Lung microvascular endothelial cell (primary cell): ENCODE measurements around the gene SLC2A6. TPM values are rescaled to one million over a fixed set of nuclear protein-coding genes. Genes with fewer than 3 reads are reported as not detected.

ENCODE experiments used
- DNase-seq, 2 donors: peaks; one replicate each; pipeline versions ENCODE4 v3.0.0 to v3.0.0-alpha.2; 2010; ENCODE audit warnings: low read depth in 2 of 2
- total RNA-seq: library from RNA; depleted of rRNA; stranded (reverse); fragments of >200 nt; gene quantifications from 2 replicates; pipeline ENCODE4 v1.2.1, GENCODE V29; 2014

Gene SLC2A6
- total RNA-seq, 1 donor from 2014 or later, result 12.1 TPM

GRCh38 chr9:133477992-133478850 lies 678 bp downstream of the SLC2A6 start:
- peak; percentile 58 to 76 for DNase-seq

- DNase-seq, result no peak
Measured at GRCh38 chr9:133477461-133477860, 1.4 kb downstream of the SLC2A6 start.

- no peak for DNase-seq
Measured at GRCh38 chr9:133476941-133477340, 2.0 kb downstream of the SLC2A6 start.

- DNase-seq, result no peak
Measured at GRCh38 chr9:133476036-133476931, 2.6 kb downstream of the SLC2A6 start.

- DNase-seq, result no peak
Measured at GRCh38 chr9:133475292-133476012, 3.4 kb downstream of the SLC2A6 start.

- no peak for DNase-seq
Measured at GRCh38 chr9:133474853-133475252, 4.0 kb downstream of the SLC2A6 start.

- no peak for DNase-seq
Measured at GRCh38 chr9:133474215-133474614, 4.7 kb downstream of the SLC2A6 start.

GRCh38 chr9:133473743-133474142 lies 5.2 kb downstream of the SLC2A6 start:
- DNase-seq, result no peak

- no peak for DNase-seq
Measured at GRCh38 chr9:133472753-133473378, 6.0 kb downstream of the SLC2A6 start.

GRCh38 chr9:133472277-133472645 lies 6.6 kb downstream of the SLC2A6 start:
- DNase-seq, result no peak

- no peak for DNase-seq
Measured at GRCh38 chr9:133471551-133472276, 7.2 kb downstream of the SLC2A6 start.

GRCh38 chr9:133470988-133471387 lies 7.9 kb downstream of the SLC2A6 start:
- DNase-seq, result no peak

GRCh38 chr9:133470427-133470924 lies 8.4 kb downstream of the SLC2A6 start:
- no peak for DNase-seq

- DNase-seq, result no peak
Measured at GRCh38 chr9:133468777-133469421, 10.0 kb downstream of the SLC2A6 start.

GRCh38 chr9:133468374-133468773 lies 10.5 kb downstream of the SLC2A6 start:
- no peak for DNase-seq

- no peak for DNase-seq
Measured at GRCh38 chr9:133467101-133467500, 11.8 kb downstream of the SLC2A6 start.

- DNase-seq, result no peak
Measured at GRCh38 chr9:133465984-133466383, 12.9 kb downstream of the SLC2A6 start.

GRCh38 chr9:133464638-133465037 lies 14.3 kb downstream of the SLC2A6 start:
- DNase-seq, result no peak

GRCh38 chr9:133463864-133464615 lies 14.9 kb downstream of the SLC2A6 start:
- no peak for DNase-seq
